Spleen (tissue), 7 donors: ENCODE data around the gene ZNF84.

ENCODE experiments used
- CTCF ChIP-seq, 11 experiments: fragments of 200-600 bp in 7 of 11; fragments of 450-650 bp in 4 of 11; sonication (generic) in 4 of 11; IDR thresholded peaks in 8 of 11; conservative IDR thresholded peaks in 3 of 11; 1 replicate in 7 of 11; 2 replicates in 4 of 11; pipeline versions ENCODE4 v1.4.0 to v1.8.0; 2016 to 2021; ENCODE audit warnings: antibody characterized with exemption in 11 of 11, inconsistent platforms in 4 of 11, mild to moderate bottlenecking in 1 of 11
- POLR2A ChIP-seq, 3 donors: fragments of 450-650 bp; IDR thresholded peaks; one replicate each; pipeline ENCODE4 v1.5.1; 2017; ENCODE audit warnings: antibody characterized with exemption in 3 of 3, mild to moderate bottlenecking in 1 of 3
- POLR2AphosphoS5 ChIP-seq, 3 donors: sonication (generic); formaldehyde crosslinking; IDR thresholded peaks; one replicate each; pipeline ENCODE4 v1.5.1; 2017; ENCODE audit warnings: antibody characterized with exemption in 3 of 3
- donor health status: DM: no; HTN: no; CAD: no; lungs with moderate emphysema.
- donor health status: DM: no; HTN: no; CAD: no.
- donor health status: DM: no; HTN: no; CAD: no.

- TF ChIP-seq CTCF (IDR thresholded peaks at IDR 0.05 in 8 of 11, conservative IDR thresholded peaks at IDR 0.05 in 3 of 11) (no peak), POLR2A (IDR thresholded peaks at IDR 0.05) (no peak), POLR2AphosphoS5 (IDR thresholded peaks at IDR 0.05) (no peak)
These were observed 70.8 kb downstream of the ZNF84 start for GRCh38 chr12:133108150-133108549.
